Uterus (tissue), 4 donors: Measurements from ENCODE around the gene TBX3. TPM values are rescaled to one million over a fixed set of nuclear protein-coding genes. Genes with fewer than 3 reads are reported as not detected.

Experiments used
- DNase-seq, 2 donors: peaks; one replicate each; pipeline ENCODE4 v3.0.0-alpha.2; 2019 to 2020
- H3K27ac ChIP-seq, 2 donors: fragments of 200-600 bp; sonication (generic); 1 replicate in 1 of 2; 2 replicates in 1 of 2; pipeline ENCODE4 v1.5.1; 2016 to 2018
- H3K27me3 ChIP-seq, 2 donors: fragments of 200-600 bp; sonication (generic); one replicate each; pipeline ENCODE4 v1.5.1; 2018 to 2019; ENCODE audit warnings: control low read depth in 1 of 2
- H3K36me3 ChIP-seq, 2 donors: fragments of 200-600 bp; sonication (generic); one replicate each; pipeline ENCODE4 v1.5.1; 2019; ENCODE audit warnings: control low read depth in 1 of 2
- H3K4me1 ChIP-seq, 2 donors: fragments of 200-600 bp; sonication (generic); one replicate each; pipeline ENCODE4 v1.5.1; 2018 to 2019; ENCODE audit warnings: control low read depth in 1 of 2
- H3K4me3 ChIP-seq, 2 donors: fragments of 200-600 bp; sonication (generic); 1 replicate in 1 of 2; 2 replicates in 1 of 2; pipeline ENCODE4 v1.5.1; 2018 to 2019; ENCODE audit warnings: mild to moderate bottlenecking in 1 of 2
- H3K9me3 ChIP-seq, 2 donors: fragments of 200-600 bp; sonication (generic); one replicate each; pipeline ENCODE4 v1.5.1; 2019; ENCODE audit warnings: control low read depth in 1 of 2
- CTCF ChIP-seq, 4 experiments: fragments of 200-600 bp in 2 of 4; fragments of 450-650 bp in 2 of 4; sonication (generic) in 2 of 4; IDR thresholded peaks; one replicate each; pipeline ENCODE4 v1.5.1; 2016 to 2019; ENCODE audit warnings: antibody characterized with exemption in 4 of 4, mild to moderate bottlenecking in 2 of 4, moderate library complexity in 1 of 4
- POLR2A ChIP-seq, 2 donors: fragments of 450-650 bp; IDR thresholded peaks; one replicate each; pipeline ENCODE4 v1.6.1; 2016; ENCODE audit warnings: antibody characterized with exemption in 2 of 2, mild to moderate bottlenecking in 1 of 2, moderate library complexity in 1 of 2
- intact Hi-C: fragments of 100-400 bp; cut with DNase I; formaldehyde crosslinking; loops from one replicate; pipeline ENCODE4 v1.15.1; 2023; ENCODE audit warnings: low total_unique reads
- total RNA-seq, 4 donors: library from RNA; depleted of rRNA in 3 of 4; stranded (reverse); fragments of >200 nt in 3 of 4; gene quantifications; one replicate each; pipeline versions ENCODE4 v1.1.0 to v1.2.4, GENCODE V29; 2014 to 2023
- donor health status: DM: yes; HTN: yes; CAD: no.

TBX3 gene
- total RNA-seq, 4 donors from 2014 or later = 11.0 to 120 (median 56.3) TPM

- Histone ChIP-seq H3K27me3 (no peaks in the 10 kb centered on the region), H3K9me3 (no peaks in the 10 kb centered on the region), H3K4me1 (no peaks in the 10 kb centered on the region), H3K27ac (no peak overlapping the region), H3K36me3 (no peaks in the 10 kb centered on the region), H3K4me3 (no peak overlapping the region)
- DNase-seq = no peak
- intact Hi-C loops = no loop called here
- TF ChIP-seq CTCF (IDR thresholded peaks at IDR 0.05) = no peak
- no peak for TF ChIP-seq POLR2A (IDR thresholded peaks at IDR 0.05)
Measured at GRCh38 chr12:114704096-114704495, 20.1 kb upstream of the TBX3 start.

GRCh38 chr12:114703060-114703493 is 19.1 kb upstream of the TBX3 start:
- Histone ChIP-seq H3K4me1 (no peaks in the 10 kb centered on the region), H3K4me3 (no peak overlapping the region), H3K27ac (no peak overlapping the region), H3K27me3 (peaks cover 0 to under 1% of the 10 kb centered on the region in 2 donors), H3K9me3 (no peaks in the 10 kb centered on the region), H3K36me3 (no peaks in the 10 kb centered on the region)
- DNase-seq = no peak
- TF ChIP-seq CTCF (IDR thresholded peaks at IDR 0.05) (no peak), POLR2A (IDR thresholded peaks at IDR 0.05) (no peak)
- intact Hi-C loops = no loop called here

- no peak for DNase-seq
- Histone ChIP-seq H3K4me1 (no peaks in the 10 kb centered on the region), H3K27ac (no peak overlapping the region), H3K9me3 (no peaks in the 10 kb centered on the region), H3K27me3 (peaks cover 0 to 6% of the 10 kb centered on the region in 2 donors), H3K36me3 (no peaks in the 10 kb centered on the region), H3K4me3 (no peak overlapping the region)
- no peak for TF ChIP-seq POLR2A (IDR thresholded peaks at IDR 0.05)
- no peak for TF ChIP-seq CTCF (IDR thresholded peaks at IDR 0.05)
- intact Hi-C loops = no loop called here
Measured at GRCh38 chr12:114702462-114702861, 18.5 kb upstream of the TBX3 start.

GRCh38 chr12:114701553-114701952 is 17.6 kb upstream of the TBX3 start:
- H3K9me3 ChIP-seq = no peaks in the 10 kb centered on the region
- no peak for DNase-seq
- no peaks in the 10 kb centered on the region for H3K36me3 ChIP-seq
- intact Hi-C loops = no loop called here
- peaks cover 0 to 15% of the 10 kb centered on the region in 2 donors for H3K27me3 ChIP-seq
- no peak overlapping the region for H3K27ac ChIP-seq
- H3K4me3 ChIP-seq = no peak overlapping the region
- no peaks in the 10 kb centered on the region for H3K4me1 ChIP-seq
- TF ChIP-seq CTCF (IDR thresholded peaks at IDR 0.05) (no peak), POLR2A (IDR thresholded peaks at IDR 0.05) (no peak)

- H3K9me3 ChIP-seq = no peaks in the 10 kb centered on the region
- no peaks in the 10 kb centered on the region for H3K4me1 ChIP-seq
- no peak overlapping the region for H3K4me3 ChIP-seq
- intact Hi-C loops = no loop called here
- TF ChIP-seq POLR2A (IDR thresholded peaks at IDR 0.05) (no peak), CTCF (IDR thresholded peaks at IDR 0.05) (no peak)
- DNase-seq = no peak
- H3K36me3 ChIP-seq = no peaks in the 10 kb centered on the region
- no peak overlapping the region for H3K27ac ChIP-seq
- peaks cover 0 to 20% of the 10 kb centered on the region in 2 donors for H3K27me3 ChIP-seq
Measured at GRCh38 chr12:114701104-114701414, 17.1 kb upstream of the TBX3 start.
